Hippocampal formation (tissue), 2 donors: ENCODE data around the gene SLC25A51.
"Not testable (repeated sequence)": the region's sequence is repeated elsewhere in the genome, so short reads cannot be mapped to it uniquely, and the experiment has no call there.

ENCODE experiments used
- DNase-seq, 2 donors: peaks; one replicate each; lab custom pipeline; 2025; lab: John Stamatoyannopoulos, UW

The SLC25A51 gene

GRCh38 chr9:37919956-37920335 lies 16.0 kb upstream of the SLC25A51 start:
- no peak for DNase-seq

GRCh38 chr9:37919246-37919955 lies 15.5 kb upstream of the SLC25A51 start:
- DNase-seq: no peak

GRCh38 chr9:37918665-37919170 lies 14.8 kb upstream of the SLC25A51 start:
- no peak for DNase-seq

GRCh38 chr9:37917801-37918664 lies 14.1 kb upstream of the SLC25A51 start:
- DNase-seq: no peak

GRCh38 chr9:37917313-37917731 lies 13.4 kb upstream of the SLC25A51 start:
- DNase-seq: no peak

- peak in 1 of 2 donors; percentile 38 for DNase-seq
Measured at GRCh38 chr9:37916471-37917312, 12.8 kb upstream of the SLC25A51 start.

- no peak for DNase-seq
Measured at GRCh38 chr9:37915911-37916470, 12.1 kb upstream of the SLC25A51 start.

GRCh38 chr9:37914701-37915358 lies 10.9 kb upstream of the SLC25A51 start:
- no peak for DNase-seq

GRCh38 chr9:37914154-37914551 lies 10.2 kb upstream of the SLC25A51 start:
- DNase-seq: no peak

GRCh38 chr9:37913480-37914153 lies 9.7 kb upstream of the SLC25A51 start:
- peak; percentile 81 to 91 for DNase-seq

GRCh38 chr9:37911271-37911681 lies 7.3 kb upstream of the SLC25A51 start:
- no peak for DNase-seq

GRCh38 chr9:37910271-37910670 lies 6.3 kb upstream of the SLC25A51 start:
- DNase-seq: no peak

GRCh38 chr9:37909836-37910235 lies 5.9 kb upstream of the SLC25A51 start:
- DNase-seq: not testable (repeated sequence)

- DNase-seq: no peak
Measured at GRCh38 chr9:37909326-37909725, 5.4 kb upstream of the SLC25A51 start.

- DNase-seq: no peak
Measured at GRCh38 chr9:37908698-37909186, 4.8 kb upstream of the SLC25A51 start.

- DNase-seq: no peak
Measured at GRCh38 chr9:37908283-37908682, 4.4 kb upstream of the SLC25A51 start.

GRCh38 chr9:37906312-37907239 lies 2.6 kb upstream of the SLC25A51 start:
- DNase-seq: no peak

- no peak for DNase-seq
Measured at GRCh38 chr9:37905776-37906175, 1.8 kb upstream of the SLC25A51 start.

GRCh38 chr9:37905131-37905505 lies 1.2 kb upstream of the SLC25A51 start:
- DNase-seq: no peak
